HG03432 (cell line): Measurements from ENCODE around the gene VIPR1.

Source experiments
- ATAC-seq: cut with Tn5 transposase; IDR thresholded peaks from one replicate; pipeline ENCODE4 v1.9.1; 2021; ENCODE audit warnings: mild to moderate bottlenecking, moderate library complexity; ENCODE audit not compliant: unreplicated experiment

Gene VIPR1

DNA sequence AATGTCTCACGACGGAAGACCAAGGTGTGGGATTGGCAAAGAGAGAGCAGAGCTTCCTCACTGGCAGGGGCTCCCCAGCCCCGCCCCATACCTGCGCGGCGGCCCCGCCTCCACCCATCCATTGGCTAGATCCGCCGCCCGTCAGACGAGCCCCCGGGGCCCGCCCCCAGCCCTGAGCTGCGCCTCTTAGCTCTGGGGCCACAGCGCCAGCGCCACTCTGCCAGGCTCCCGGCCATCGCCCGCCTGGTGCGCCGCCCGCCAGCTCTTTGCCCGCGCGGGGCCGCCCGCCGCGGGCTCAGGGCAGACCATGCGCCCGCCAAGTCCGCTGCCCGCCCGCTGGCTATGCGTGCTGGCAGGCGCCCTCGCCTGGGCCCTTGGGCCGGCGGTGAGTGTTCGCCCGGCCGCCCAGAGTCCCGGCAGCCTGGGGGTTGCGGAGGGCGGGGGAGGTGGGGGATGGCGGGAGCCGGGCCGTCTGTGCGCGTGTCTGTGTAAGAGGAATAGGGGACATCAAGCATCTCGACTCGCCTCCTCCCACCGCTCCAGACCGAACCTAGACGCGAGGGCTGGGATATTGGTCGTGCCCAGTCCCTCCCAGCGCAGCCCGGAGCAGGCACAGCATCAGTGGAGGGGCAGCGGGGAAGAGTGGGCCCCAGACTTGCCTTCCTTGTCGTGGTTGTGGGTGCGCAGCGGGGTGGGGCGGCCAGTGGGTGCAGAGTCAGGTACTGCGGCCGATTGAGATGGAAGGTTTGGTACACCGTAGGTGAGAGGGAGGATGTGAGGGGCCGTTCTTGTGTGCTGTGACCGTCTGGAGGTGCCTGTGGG lies at the start of gene VIPR1:
Gene VIPR1 (plus strand): TSS at position 215 of the 822 bp plus-strand sequence. CDS start 93 bp downstream, at position 308.
- peak; percentile 93 for ATAC-seq

DNA sequence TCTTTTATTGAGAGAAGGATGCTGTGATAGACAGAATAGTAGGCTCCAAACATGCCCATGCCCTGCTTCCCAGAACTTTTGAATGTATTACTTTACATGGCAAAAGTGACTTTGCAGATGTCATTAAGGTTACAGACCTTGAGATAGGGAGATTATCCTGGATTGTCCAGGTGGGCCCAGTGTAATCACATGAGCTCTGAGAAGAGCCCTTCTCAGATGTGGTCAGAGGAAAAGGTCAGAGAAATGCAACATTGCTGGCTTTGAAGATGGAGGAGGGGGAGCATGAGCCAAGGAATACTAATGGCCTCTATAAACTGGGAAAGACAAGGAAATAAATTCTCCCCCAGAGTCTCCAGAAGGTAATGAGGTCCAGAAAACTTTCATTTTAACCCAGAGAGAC lies 46.2 kb upstream of the VIPR1 start:
- ATAC-seq, result no peak

GRCh38 chr3:42459151-42459550 lies 43.3 kb upstream of the VIPR1 start:
- no peak for ATAC-seq

DNA sequence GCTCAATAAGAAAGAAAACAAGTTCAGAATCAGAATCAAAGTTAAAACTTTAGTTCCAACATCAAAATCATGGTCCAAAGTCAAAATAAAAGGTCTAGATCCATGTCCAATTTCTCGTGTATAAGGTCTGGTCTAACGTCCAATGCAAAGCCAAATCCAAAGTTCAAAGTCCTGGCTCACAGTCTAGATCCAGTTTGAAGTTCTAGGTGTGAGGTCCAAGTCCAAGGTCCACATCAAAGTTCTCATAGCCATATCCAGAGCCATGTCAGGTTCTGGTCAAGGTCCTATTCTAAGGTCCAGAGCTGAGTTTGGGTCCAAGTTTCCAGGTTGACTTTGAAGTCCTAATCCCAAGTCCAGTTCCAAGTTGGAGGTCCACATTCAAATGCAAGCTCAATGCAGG lies 40.7 kb upstream of the VIPR1 start:
- ATAC-seq, result no peak

- no peak for ATAC-seq
Observed at GRCh38 chr3:42463093-42463492, 39.4 kb upstream of the VIPR1 start.

DNA sequence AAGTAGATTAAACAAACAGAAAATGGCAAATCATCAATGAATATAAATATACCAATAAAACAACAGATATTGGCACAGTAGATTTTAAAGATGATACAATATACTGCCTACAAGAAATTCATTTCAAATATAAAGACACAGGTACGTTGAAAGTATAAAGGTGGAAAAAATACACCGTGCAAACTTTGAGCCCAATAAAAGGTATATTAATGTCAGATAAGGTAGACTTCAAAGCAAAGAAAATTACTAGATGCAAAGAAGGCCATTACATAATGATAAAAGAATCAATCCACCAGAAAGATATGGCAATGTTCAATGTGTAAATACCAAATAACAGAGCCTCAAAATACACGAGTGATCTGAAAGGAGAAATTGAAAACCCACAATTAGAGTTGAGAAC lies 34.3 kb upstream of the VIPR1 start:
- ATAC-seq, result no peak

DNA sequence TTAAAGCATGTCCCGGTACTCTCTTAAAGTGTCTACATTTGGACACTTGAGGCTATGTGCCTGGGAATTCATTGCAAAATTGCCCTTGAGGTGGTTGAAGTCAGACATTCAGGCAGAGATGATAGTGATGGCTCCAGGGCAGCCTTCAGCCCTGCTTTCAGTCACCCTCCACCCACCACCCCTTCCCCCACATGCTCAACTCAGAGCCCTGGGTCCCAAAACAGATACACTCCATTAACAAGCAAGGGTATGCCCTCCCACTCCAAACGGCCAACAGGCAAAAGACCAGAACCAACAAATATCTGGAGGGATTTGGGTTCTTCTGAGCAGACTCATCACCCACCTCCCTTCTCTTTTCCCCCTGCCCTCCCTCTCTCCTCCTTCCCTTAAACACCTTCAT lies 29.9 kb upstream of the VIPR1 start:
- ATAC-seq, result no peak

- ATAC-seq, result no peak
Observed at GRCh38 chr3:42473083-42473932, 29.1 kb upstream of the VIPR1 start.

GRCh38 chr3:42476225-42477125 lies 26.0 kb upstream of the VIPR1 start:
- ATAC-seq, result no peak

DNA sequence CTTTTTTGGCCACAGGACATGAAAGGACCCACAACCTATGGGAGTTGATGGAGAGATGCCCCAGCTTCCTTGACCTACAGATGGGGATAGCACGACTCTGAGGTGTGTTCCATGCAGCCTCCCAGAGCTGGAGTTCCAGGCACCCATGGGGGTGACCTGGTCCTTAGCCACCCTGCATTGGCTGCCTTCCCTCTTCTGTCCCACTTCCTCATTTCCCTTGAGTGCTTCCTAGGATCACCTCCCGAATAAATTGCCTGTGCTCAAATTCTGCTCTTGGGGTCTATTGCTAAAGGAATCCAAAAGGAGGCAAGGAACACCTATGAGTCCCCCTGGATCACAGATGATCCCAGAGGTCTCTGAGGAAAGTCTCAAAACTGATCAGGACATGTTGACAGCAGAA lies 24.7 kb upstream of the VIPR1 start:
- ATAC-seq, result no peak

GRCh38 chr3:42478830-42479229 lies 23.6 kb upstream of the VIPR1 start:
- ATAC-seq, result no peak

DNA sequence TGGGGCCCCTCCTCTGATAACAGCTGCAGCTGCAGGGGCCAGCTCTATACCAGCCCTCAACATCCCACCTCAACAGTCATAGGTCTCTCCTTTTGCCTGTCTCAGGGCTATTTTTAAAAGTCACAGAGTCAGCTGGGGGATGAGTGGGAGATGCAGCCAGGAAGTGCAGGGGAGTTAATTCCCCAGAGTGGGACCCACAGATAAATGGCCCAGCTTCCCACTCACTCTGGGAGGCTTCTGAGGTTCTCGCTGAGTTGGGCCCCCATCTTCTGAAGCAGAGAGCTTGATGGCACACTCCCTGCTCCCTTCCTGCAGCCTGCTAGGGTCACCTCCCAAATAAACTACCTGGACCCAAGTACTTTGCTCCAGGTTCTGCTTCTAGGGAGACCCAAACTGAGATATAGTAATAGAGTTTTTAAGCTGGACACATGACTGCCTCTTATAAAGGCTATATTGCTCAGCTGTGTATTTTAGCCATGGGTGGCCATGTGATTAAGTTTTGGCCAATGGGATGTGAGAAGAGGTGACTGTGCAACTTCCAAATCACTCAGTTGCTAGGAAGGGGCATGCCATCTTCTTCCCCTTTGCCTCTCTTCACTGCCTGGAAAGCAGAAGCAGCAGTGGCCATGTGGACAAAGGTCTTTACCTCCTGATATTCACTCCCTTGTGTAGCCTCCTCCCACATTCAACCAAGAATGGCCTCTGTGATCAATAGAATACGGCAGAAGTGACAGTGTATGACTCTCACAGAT lies 15.5 kb upstream of the VIPR1 start:
- no peak for ATAC-seq

DNA sequence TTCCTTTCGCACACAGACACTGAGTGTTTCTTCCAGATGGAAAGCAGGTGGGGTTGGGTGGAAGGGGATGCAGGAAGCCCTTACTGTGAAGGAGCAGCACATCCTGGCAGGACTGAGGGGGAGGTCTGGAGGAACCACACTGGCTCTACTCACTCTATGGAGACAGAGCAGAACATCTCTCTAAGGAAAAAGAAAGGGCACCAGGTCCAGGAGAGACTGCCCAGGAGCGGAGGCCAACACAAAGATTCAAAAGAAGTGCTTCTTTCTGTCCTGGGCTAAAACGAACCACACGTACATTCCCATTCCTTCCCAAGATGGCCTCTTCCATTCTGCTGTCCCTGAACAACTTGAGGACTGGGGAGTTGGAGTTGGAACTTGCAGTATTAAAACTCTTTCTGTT lies 13.8 kb upstream of the VIPR1 start:
- no peak for ATAC-seq

DNA sequence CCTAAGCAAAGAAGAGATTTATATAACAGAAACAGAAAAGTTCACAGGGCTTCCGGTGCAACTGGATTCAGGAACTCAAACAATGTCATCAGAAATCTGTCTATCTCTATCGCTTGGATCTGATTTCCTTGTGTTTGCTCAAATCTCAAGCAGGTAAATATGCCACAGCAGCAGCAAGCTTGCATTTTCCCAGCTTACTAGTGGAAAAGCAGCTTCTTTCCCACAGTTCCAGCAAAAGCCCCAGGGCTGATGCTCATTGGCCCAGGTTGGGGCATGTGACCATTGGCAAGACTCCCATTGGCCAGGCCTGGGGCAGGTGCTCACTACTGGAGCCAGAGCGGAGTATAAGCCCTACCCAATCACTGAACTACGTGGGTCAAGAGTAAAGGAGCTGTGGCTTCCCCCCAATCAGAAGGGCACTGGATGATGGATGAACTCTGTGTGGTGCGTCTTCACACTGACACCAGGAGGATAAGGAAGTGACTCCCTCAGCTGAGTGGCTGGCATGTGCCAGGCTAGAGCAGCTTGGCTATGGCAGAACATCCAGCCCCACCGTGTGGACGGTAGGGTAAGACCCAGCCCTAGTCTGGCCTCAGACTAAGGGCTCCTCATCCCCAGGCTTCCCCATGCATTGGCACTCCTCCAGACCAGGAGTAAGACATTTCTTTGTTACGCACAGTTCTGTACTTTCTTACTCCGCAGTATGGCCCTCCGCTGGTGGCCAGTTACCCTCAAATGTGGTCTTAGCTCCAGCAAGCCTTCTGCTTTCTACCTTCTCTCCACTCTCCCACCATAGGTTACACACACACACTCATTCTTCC lies 13.1 kb upstream of the VIPR1 start:
- ATAC-seq, result no peak

DNA sequence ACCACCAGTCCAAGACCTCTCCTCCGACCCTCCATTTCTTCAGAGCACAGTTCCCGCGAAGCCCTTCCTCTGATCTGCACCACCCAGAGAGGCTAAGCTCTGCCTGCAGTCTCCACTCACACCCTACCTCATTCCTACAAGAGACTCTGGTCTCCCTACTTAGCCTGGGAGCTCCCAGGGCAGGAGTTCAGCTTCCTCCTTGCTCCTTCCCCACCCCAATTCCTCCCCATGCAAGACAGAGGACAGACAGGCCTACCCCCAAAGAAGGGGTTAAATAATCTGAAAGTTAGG lies 12.6 kb upstream of the VIPR1 start:
- ATAC-seq, result peak; percentile 24

DNA sequence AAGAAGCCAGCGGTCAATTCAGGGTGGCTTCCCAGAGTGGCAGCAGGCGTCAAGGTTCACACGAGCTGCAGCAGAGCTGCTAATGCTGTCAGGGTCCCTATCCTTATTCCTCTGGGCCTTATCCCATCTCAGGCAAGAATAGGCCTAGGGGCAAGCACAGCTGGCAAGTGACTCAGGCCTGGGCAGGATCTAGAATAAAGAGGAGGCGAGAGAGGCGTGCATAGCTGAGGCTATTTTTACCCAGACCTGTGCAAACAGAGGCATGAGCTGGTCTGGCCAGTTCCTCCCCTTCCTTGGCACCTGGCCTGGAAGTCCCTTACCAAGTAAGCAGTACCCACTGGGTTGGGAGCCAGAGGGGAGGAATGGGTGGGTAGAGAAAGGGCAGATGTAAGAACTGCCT lies 12.2 kb upstream of the VIPR1 start:
- peak; percentile 98 for ATAC-seq

DNA sequence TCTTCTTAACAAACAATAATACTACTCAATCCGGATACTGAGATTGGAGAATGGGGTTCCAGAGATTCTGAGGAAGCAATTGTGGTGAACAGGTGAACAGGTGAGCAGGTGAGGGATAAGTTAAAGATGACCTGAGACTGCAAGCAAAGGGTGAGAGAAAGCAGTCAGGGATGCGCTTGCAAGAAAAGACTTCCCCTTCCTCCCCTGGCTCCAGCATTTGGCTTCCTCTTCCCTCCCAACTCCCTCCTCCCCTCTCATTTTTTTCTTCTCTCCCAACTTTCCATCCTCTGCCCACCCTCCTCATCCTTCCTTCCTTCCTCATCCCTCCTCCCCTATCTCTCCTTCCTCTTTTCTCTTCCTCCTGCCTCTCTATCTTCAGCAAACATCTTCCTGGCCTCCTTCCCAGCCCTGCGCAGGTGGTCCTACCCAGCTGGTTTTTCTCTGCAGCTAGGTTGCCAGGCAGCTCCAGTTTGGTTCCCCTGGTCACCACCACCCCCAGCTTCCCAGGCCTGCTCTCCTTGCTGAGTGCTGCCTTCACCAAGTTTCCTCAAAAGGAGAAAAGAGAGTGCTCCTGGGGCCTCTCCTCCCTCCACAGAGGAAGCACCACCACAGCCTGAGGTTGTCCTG lies 10.4 kb upstream of the VIPR1 start:
- no peak for ATAC-seq

GRCh38 chr3:42492508-42493080 lies 9.8 kb upstream of the VIPR1 start:
- peak; percentile 35 for ATAC-seq
